Measurements from ENCODE around the gene OBI1.

DNA sequence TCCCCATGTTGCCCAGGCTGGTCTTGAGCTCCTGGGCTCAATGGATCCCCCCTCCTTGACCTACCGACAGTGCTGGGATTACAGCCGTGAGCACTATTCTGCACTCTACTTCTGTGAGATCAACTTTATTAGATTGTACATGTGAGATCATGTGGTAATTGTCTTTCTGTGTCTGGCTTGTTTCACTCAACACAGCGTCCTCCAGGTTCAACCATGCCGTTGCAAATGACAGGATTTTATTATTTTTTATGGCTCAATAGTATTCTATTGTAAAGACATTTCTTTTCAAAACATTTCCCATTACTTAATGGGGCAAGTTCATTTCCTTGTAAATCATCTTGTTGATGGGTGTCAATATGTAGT, 1.5 kb upstream of the OBI1 start:
- TF ChIP-seq POLR2A (IDR thresholded peaks at IDR 0.05; ENCODE audit: low read length) (no peak), ZFP36 (IDR thresholded peaks at IDR 0.05; ENCODE audit: borderline replicate concordance, partially characterized antibody) (no peak), JUN (IDR thresholded peaks at IDR 0.05) (no peak)
